UCSD-AML1 (cell line): ENCODE results near the gene MED13L.
"Not testable (repeated sequence)": the region's sequence is repeated elsewhere in the genome, so short reads cannot be mapped to it uniquely, and the experiment has no call there.

Source experiments
- DNase-seq: peaks from one replicate; lab custom pipeline; 2025; ENCODE audit not compliant: unreplicated experiment; lab: John Stamatoyannopoulos, UW

MED13L gene

DNA sequence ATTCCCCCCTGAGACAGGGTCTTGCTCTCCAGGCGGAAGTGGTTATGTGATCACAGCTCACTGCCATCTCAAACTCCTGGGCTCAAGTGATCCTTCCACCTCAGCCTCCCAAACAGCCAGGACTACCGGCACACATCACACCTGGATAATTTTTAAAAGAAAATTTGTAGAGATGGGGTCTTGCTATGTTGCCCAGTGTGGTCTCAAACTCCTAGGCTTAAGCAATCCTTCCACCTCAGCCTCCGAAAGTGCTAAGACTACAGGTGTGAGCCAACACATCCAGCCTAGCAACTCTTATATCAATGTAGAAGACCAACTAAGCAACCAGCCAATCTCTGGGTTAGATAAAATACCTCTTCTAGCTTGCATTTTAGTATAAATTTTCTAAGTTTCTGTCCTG, 297.2 kb downstream of the MED13L start:
- no peak for DNase-seq

DNA sequence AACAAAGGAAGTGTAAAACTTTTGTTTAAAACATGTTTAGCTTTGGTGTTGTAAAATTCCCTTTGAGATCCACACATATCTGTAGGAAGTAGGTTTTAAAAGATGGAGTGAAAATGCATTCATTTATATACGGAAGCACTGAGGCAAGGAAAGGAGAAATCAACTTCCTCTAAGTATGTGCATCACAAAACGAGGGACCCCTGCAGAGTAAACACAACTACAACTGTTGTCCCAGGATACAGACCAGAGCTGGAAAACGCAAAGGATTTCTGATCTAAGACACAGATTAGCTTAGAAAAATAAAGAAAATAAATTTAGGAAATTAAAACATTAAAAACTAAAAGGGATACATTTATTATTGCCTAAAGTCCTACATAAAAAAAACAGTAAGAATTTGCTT, 297.6 kb downstream of the MED13L start:
- no peak for DNase-seq

DNA sequence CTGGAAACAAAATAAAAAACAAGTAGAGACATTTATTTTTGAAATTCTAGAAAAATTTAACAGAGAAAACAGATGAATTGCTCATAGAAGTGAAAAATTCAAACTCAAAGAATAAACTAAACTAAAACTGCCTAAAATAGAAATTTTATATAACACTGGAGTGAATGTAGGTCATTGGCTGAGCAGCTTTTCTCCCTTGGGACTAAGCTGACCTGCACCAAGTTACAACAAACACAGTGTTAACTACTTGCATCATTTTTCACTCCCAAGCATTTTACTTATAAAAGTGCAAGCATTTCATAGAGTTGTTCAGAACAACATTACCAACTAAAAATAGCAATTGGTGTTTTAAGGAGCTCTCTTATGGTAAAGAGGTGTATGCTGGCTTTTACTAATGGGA, 298.1 kb downstream of the MED13L start:
- DNase-seq = no peak

DNA sequence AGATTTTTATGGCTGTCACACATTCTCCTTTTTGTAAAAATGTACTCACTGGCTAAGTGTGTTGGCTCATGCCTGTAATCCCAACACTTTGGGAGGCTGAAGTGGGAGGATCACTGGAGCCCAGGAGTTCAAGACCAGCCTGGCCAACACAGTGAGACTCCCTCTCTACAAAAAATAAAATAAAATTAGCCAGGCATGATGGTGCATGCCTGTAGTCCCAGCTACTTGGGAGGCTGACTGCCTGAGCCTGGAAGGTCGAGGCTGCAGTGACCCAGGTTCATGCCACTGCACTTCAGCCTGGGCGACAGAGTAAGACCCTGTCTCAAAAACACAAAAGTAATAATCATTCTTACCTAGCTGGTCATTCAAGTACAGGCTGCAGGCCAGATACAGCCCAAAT, 300.7 kb downstream of the MED13L start:
- DNase-seq = not testable (repeated sequence)

DNA sequence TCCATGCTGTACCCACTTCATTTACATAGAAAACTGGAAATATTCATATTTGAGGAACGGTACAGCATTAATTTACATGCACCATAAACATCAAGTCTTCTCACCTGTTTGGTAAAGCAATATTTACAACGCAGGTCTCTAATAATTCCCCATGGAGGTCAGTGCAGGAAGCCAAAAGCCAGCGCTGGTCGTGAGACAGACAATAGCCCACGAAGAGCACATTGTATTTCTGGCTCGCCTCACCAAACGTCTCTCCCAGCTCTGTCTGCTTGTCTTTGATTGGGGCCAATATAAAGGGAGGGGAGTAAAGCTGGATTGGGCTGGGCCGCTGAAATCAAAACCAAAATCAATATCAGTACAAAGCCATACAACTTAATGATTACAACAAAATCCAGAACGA, 302.1 kb downstream of the MED13L start:
- DNase-seq = no peak

DNA sequence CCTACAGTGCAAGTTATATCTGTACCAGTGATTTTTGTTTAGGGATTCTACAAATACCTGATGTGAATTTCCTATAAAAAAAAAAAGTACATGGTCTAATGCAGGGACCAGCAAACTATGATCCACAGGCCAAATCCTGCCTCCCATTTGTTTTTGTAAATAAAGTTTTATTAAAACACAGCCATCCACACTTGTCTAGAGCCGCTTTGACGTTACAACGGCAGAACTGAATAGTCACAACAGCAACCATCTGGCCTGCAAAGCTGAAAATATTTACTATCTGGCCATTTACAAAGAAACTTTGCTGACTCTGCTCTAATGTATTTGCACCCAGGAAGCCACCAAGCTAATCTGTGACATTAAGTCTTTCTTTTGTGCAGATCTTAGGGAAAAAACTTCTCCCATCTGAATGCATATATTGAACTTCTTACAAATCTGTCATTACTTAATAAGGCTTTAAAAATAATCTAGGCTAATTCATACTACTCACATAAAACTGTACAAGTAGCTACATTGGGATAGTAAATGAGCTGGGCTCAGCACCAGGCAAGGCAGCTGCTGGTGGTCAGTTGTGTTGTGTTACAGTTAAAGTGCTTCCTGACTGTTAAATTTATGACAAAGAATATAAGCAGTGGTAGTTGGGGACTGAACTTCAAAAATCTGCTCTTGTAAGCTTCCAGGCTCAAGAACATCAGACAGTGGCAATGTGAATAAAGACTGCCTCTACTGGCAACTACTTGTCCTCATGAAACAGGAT, 303.3 kb downstream of the MED13L start:
- DNase-seq = no peak

DNA sequence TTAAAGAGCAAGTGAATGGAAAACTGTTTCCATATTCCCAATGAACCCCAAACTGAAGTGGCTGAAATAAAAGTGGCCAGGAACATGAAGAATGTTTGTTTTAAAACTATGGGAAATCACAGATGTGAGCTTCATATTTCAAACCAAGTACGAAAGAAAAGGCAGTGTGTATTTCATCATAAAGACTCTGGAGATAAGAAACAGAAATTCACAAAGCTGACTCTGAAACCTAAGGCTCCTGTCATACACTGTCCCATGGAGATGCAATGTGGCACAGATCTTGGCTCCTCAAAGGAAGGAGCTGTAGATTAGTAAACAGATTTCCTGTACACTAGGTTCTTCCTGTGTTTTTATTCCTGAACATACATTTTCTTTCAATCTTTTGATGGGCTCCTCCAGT, 304.4 kb downstream of the MED13L start:
- no peak for DNase-seq

DNA sequence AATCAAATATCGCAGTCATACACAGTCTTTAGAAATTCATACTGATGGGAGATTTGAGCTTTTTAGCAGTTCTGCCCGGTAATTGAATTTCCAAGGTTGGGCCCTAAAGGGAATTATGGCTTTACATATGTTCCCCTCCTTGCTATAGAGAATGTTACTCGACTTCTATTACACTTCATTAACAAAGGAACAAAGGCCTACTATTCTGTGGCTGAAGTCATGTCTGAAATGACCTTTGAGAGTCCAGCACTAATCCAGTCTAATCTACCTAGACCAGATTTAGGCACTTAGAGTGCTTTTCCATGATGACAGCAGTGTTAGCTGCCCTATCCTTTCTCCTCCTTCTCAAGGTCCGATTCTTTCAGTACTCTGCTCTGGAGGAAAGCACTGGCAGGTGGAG, 305.3 kb downstream of the MED13L start:
- DNase-seq = no peak

DNA sequence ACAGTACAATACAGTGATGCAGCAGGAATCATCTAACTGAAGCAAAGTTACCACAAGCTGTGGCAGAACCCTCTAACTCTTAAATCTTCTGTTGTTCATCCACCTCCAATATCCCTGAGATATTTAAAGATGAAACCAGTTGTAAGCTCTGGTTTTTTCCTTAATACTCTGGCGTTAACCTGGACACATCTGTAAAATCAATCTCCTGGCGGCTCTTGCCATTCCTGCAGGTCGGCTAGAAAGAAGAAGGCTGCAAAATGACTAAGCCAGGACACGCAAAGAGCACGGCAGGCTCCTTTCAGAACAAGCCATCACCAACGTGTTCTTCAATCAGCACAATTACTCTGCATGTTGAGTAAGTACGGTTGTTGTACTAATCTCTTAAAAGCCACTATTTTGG, 309.3 kb downstream of the MED13L start:
- no peak for DNase-seq

DNA sequence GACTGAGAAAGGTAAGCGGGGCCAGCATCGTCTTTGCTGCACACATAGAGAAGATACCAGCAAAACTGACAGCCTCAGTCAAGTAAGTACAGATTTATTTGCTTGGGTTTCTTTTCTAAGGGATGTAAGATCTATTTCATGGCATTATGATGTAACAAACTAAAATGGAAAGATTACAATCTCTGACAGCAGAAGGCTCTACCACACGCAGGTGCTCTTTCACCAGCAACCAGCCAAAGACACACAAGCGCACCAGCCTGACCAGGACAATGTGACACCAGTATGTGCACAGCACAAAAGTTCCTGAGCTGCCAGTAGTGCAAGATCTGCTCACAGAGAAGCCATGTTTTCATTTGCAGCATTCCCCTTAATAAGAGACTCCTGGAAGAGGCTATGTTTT, 311.1 kb downstream of the MED13L start:
- no peak for DNase-seq

DNA sequence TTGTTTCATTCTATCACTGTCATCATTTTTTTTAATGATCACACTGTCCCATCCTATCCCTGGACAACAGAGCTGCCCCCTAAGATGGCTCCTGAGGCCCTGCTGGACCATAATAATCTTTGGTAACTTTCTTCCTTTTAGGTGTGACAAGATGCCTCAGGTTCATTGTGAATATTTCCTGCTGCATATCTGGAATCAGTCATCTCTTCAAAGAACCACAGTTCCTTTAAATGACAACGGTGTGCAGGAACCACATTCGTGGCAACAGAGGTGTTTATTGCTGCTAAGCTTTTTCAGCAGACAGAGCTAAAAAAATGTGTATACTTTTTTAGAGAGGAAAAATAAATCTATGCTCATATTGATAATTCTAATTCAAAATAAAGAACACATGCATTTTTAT, 312.9 kb downstream of the MED13L start:
- no peak for DNase-seq

DNA sequence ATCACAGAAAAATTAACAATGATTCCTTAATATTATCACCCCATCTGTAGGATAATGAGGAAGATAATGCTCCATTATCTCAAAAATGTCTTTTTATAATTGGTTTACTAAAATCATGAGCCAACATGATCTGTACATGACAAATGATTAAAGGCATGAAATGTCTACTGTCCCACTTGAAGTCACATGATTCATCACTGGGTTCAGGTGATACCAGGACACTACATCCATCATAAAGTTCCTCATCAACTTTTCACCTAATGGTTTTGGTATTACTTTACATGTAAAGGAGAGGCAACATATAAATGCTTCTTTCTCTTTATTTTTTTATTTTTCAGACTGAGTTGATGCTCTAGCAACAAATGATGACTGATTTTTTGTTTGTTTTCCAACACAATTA, 313.3 kb downstream of the MED13L start:
- no peak for DNase-seq

DNA sequence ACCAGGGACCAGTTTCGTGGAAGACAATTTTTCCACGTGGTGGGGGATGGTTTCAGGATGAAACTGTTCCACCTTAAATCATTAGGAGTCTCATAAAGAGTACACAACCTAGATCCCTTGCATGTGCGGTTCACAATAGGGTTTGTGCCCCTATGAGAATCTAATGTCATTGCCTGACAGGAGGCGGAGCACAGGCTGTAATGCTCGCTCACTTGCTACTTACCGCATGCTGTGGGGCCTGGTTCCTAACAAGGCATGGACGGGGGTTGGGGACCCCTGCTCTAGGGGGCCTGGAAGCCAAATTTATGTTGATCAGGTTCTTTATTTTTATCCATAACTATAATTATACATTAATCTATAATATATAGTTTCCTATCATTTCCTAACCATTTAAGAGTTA, 315.3 kb downstream of the MED13L start:
- no peak for DNase-seq

DNA sequence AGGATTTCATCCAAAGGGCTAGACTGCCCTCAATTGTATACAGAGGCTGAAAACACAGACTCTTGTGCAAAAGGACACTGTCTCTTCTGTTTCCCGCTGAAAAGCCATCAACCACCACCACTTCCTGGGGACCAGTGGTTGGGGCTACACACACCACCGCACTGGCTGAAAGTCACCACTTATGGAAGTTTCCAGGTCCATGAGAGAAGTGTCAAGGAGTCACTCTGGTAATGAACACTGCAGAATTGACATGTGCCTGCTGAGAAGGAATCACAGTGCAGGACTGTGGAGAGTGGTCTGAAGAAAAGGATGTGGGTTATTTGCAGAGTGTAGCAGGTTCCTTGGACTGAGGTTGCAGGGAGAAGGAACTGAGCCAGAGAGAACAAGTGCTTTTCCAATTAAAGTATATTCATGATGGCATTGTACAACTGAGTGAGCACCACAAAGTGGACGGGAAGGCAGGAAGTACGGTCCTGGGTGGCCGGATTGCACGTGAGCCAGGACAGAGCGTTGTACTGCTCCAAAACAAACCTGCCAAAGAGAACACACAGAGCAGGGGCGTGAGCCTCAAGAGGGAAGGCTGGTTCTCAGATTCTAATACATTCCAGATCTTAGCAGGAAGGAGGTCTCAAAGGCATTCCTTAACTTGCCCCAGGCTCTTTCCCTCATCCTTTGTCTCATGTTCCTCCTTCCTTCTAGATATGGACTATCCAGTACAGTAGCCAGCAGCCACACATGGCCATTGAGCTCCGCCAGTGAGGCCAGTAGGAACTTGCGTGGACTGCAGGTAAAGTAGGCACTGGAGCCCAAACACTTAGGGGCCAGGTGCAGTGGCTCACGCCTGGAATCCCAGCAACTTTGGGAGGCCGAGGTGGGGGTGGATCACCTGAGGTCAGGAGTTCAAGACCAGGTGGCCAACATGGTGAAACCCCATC, 316.4 kb downstream of the MED13L start:
- no peak for DNase-seq

DNA sequence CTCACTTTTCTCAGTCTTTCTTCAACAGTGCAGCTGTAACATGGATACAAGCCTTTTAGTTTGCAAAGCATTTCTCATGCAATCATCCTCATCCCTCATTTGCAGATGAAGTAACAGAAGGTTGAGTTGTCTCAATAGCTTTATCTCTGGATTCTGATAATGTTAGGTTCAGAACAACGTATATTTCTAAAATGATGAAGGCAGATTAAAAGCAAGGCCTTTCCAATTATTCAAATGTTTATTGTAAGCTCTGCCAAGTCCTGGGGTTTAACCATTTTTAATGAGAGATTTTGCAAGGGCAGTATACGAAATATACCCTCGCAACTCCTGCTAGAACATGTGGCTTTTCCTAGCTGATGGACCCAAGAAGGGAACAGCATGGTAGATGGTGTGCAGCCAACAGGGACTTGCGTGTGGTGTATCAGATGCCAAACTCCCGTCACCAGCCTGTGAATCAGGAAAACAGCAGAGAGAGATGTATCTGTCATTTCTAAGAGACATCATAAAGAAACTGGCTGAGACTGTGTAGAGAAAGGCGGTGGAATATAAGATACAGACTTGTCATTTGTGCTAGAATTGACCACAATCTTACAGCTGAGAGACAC, 319.7 kb downstream of the MED13L start:
- DNase-seq = no peak

DNA sequence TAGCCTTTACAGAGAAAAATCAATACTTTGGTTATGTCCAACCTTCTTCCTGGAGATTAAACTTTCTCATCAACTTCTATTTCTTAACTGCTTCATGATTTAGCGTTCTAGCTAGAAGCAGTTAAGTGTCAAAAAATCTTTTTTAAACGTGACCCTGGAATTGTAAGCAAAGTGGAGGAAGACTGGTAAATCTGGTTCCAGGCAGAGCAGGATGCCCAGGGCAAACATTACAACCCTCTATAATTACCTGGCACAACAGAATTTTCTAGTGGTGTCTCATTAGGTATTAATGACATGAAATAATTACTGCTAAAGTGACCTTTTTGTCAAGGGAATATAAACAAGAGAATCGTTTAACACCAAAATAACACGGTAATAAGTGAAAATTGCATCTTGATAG, 320.8 kb downstream of the MED13L start:
- DNase-seq = no peak

DNA sequence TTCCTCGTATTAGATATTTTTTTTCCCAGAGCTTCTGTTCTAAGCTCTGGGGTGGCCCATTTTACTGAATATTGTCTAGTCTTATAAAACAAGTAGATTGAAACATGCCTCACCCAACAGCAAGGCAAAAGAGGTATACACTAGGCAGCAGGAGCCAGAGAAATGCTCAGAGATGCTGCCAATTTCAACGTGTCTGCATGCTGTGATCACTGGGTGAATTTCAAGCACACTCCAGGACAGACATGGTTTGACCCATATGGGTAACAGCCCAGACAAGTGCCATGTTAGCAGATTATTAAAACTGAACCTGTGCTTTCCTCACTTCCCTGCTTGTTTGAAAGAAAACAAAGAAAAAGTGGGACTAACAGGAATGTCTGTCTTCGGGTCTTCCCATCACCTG, 321.3 kb downstream of the MED13L start:
- no peak for DNase-seq

DNA sequence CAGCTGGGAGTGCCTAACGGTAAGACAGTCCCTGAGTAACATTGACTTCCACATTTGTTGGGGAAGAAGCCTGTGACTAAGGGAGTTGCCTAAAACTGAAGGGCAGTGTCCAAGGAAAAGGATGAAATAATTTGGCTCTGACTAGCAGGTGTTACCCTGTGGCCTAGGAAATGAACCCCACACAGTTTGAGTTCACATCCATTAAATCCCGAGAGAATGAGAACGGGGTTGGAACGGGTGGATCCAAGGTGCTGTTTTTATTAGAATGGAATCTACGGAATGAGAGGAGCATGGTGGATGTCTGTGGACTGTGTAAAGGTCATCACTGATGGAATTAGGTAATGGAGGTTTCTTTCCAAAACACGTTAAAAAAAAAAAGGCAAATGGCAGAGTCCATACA, 324.0 kb downstream of the MED13L start:
- no peak for DNase-seq

DNA sequence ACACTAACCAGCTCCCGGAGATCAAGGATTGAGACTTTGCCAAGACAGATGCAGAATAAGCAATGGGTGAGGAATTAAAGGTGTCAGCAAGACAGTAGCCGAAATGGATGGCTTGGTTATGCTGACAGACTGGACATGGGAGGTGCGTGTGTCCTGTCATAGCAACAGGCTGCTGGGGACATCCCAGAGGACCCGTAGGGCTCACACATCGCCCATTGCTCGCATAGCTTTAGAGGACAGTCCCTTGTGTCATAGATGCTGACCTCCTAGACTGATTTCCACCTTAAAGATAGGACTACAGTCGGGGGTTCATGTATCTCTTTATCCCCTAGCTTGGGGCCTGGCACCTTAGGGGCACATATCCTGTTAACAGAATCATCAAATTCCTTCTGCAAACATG, 324.5 kb downstream of the MED13L start:
- no peak for DNase-seq

DNA sequence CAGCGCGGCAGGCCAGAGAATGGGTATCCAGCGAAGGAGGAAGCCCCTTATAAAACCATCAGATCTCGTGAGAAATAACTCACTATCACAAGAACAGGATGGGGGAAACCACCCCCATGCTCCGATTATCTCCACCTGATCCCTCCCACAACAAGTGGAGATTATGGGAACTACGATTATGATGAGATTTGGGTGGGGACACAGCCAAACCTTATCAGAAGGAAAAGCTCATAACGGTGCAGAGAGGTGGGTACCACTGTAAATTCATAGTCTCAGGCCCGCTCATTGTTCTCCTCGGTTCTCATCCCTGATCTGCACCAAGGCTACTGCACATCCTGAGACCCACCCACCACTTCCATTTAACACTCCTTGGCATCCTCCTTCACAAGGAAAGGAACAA, 326.5 kb downstream of the MED13L start:
- DNase-seq = no peak

DNA sequence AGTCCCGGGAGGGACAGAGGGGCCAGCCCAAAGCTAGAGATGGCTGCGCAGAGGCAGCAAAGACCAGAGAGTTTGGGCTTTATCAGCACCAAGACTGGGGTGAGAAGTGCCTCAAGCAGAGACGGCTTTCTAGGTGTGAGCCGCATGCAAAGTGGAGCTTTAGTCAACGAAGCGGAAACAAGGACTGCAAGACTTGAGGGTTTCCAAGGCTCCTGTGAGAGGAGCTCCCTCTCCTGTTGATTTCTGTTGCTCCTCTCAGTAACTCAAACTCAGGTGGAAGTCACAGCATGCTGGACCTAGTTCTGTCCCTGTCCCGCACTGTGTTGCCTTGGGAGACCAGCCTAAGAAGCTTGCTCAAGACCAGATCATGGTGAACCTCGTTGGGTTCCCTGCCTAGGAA, 327.8 kb downstream of the MED13L start:
- no peak for DNase-seq

DNA sequence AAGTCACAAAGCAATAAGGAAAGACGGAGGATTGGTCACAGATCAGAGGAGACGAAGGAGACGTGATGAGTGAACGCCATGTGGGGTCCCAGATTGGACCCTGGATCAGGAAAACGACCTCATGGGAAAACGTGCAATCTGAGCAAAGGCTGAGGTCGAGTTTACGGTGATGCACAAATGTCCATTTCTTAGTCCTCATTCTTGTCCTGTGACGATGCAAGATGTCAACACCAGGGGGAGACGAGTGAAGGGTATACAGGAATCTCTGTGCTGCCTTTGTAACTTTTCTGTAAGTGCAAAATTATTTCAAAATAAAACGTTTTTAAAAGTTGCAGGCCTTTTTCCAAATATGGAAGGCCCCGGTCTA, 329.8 kb downstream of the MED13L start:
- no peak for DNase-seq
